Thyroid gland (tissue), 4 donors: Measurements from ENCODE around the gene C6orf132.

Experiments used
- CTCF ChIP-seq, 6 experiments: fragments of 200-600 bp in 3 of 6; fragments of 450-650 bp in 3 of 6; sonication (generic) in 3 of 6; IDR thresholded peaks; one replicate each; pipeline ENCODE4 v1.5.1; 2016 to 2019; ENCODE audit warnings: antibody characterized with exemption in 6 of 6, mild to moderate bottlenecking in 2 of 6, inconsistent platforms in 1 of 6, moderate library complexity in 1 of 6
- POLR2A ChIP-seq, 2 donors: fragments of 450-650 bp; IDR thresholded peaks; one replicate each; pipeline ENCODE4 v1.6.1; 2017; ENCODE audit warnings: antibody characterized with exemption in 2 of 2, mild to moderate bottlenecking in 2 of 2, moderate library complexity in 1 of 2

GRCh38 chr6:42059743-42060142, 82.7 kb downstream of the C6orf132 start:
- no peak for TF ChIP-seq CTCF (IDR thresholded peaks at IDR 0.05)
- no peak for TF ChIP-seq POLR2A (IDR thresholded peaks at IDR 0.05)
